ENCODE results near the gene ADGRA3.

The ADGRA3 gene

DNA sequence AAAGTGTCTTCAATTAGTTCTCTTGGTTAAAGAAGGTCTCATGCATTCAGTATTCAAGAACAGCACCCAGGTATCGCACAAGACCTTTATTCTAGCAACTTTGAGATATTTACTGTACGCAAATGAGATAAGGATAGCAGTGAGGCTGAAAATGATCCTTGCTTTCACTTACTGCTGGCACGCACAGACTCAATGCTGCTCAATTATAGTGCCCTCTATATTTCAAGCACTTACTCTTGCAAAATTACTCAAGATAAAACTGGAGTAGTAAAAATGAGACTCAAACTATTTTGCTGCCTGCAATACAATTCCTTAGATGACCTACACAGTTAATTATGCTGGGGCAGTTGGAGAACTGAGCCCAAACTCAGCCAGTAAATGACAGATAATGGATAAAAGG lies 60.9 kb downstream of the ADGRA3 start:
- Histone ChIP-seq H3K4me3 (ENCODE audit: low read depth in 1 of 5, low read length in 5 of 5) (no peak overlapping the region), H3K36me3 (ENCODE audit: control insufficient read depth in 5 of 5, insufficient read depth in 5 of 5, low read length in 5 of 5) (peaks cover 0 to 3% (median 0%) of the 10 kb centered on the region in 5 donors), H3K9ac (ENCODE audit: low read length in 5 of 5) (no peak overlapping the region), H3K9me3 (ENCODE audit: control insufficient read depth in 5 of 5, low read length in 5 of 5) (no peaks in the 10 kb centered on the region), H3K4me1 (ENCODE audit: control insufficient read depth in 5 of 5, insufficient read depth in 5 of 5, low read length in 5 of 5) (peaks cover 0 to 19% (median 0%) of the 10 kb centered on the region in 5 donors), H3K27me3 (ENCODE audit: control insufficient read depth in 5 of 5, insufficient read depth in 4 of 5, low read length in 5 of 5) (no peaks in the 10 kb centered on the region), H3K27ac (ENCODE audit: low read depth, low read length) (no peak overlapping the region)

DNA sequence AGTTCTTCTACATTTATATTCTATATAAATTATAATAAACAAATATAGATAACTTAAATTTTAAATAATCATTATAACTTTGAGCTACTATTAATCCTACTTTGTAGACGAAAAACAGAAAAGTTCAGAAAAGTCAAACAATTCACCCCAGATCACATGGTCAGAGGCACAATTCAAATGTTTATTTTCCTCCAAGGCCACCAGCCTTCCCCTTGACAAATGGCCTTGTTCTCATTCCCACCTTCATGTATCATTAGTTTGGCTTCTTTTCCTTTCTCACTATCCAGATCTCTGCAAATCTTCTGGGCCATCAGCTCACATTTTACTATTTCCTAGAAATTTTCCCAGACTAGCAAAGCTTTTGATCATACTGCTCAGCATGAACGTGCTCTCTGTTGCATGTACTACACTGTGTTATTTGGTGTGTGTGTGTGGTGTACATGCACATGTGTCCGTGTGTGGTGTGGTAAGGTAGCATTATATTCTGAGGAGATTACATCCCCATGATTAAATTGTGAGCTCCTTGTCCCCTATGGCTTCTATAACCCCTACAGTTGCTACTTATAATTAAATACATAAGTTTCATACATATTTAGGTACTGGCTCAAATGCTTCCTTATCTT lies 61.5 kb downstream of the ADGRA3 start:
- H3K36me3 ChIP-seq (ENCODE audit: control insufficient read depth in 5 of 5, insufficient read depth in 5 of 5, low read length in 5 of 5): peaks cover 0 to 3% (median 0%) of the 10 kb centered on the region in 5 donors
- no peaks in the 10 kb centered on the region for H3K9me3 ChIP-seq (ENCODE audit: control insufficient read depth in 5 of 5, low read length in 5 of 5)
- H3K27me3 ChIP-seq (ENCODE audit: control insufficient read depth in 5 of 5, insufficient read depth in 4 of 5, low read length in 5 of 5): no peaks in the 10 kb centered on the region
- peaks cover 0 to 19% (median 0%) of the 10 kb centered on the region in 5 donors for H3K4me1 ChIP-seq (ENCODE audit: control insufficient read depth in 5 of 5, insufficient read depth in 5 of 5, low read length in 5 of 5)
- H3K4me3 ChIP-seq (ENCODE audit: low read depth in 1 of 5, low read length in 5 of 5): no peak overlapping the region
- H3K9ac ChIP-seq (ENCODE audit: low read length in 5 of 5): no peak overlapping the region
- no peak overlapping the region for H3K27ac ChIP-seq (ENCODE audit: low read depth, low read length)

DNA sequence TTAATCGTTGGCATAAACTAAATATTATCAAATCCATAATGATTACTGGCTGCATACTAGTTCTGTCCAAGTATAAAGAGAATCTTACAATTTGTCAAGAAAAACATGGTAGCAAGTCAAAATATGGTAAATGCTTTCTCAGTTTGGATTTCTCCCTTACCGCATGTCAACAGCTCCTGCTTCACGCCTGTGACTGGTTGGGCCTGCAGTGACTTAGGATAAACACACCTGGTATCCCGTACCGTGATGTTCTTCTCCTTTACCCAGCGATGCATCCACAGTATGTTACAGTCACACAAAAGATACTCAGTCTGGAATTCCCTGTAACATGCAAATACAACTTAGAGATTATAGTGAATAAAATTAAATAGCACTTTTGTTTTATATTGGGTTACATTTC lies 71.1 kb downstream of the ADGRA3 start:
- Histone ChIP-seq H3K27me3 (ENCODE audit: control insufficient read depth in 5 of 5, insufficient read depth in 4 of 5, low read length in 5 of 5) (no peaks in the 10 kb centered on the region), H3K4me3 (ENCODE audit: low read depth in 1 of 5, low read length in 5 of 5) (no peak overlapping the region), H3K9me3 (ENCODE audit: control insufficient read depth in 5 of 5, low read length in 5 of 5) (no peaks in the 10 kb centered on the region), H3K27ac (ENCODE audit: low read depth, low read length) (no peak overlapping the region), H3K36me3 (ENCODE audit: control insufficient read depth in 5 of 5, insufficient read depth in 5 of 5, low read length in 5 of 5) (peaks cover 4 to 15% (median 11%) of the 10 kb centered on the region in 5 donors), H3K9ac (ENCODE audit: low read length in 5 of 5) (no peak overlapping the region), H3K4me1 (ENCODE audit: control insufficient read depth in 5 of 5, insufficient read depth in 5 of 5, low read length in 5 of 5) (no peaks in the 10 kb centered on the region)

DNA sequence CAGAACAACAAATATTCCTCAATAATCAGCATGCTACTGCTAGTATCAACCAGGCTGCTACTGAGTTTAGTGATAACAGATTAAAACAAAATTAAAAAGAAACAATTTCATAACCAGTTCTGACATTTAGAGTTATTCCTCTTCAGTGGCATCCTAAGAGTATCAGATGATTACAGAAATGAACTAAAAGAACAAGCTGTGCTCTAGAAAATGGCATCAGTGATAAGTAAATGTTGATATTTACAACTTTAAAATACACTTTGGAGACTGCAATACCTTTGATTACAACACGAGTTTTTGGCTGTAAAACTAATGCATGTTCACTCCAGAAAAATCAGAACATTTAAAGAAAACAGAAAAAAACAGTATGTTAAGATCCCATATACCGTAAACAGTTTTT lies 72.9 kb downstream of the ADGRA3 start:
- no peaks in the 10 kb centered on the region for H3K4me1 ChIP-seq (ENCODE audit: control insufficient read depth in 5 of 5, insufficient read depth in 5 of 5, low read length in 5 of 5)
- H3K9me3 ChIP-seq (ENCODE audit: control insufficient read depth in 5 of 5, low read length in 5 of 5): no peaks in the 10 kb centered on the region
- H3K36me3 ChIP-seq (ENCODE audit: control insufficient read depth in 5 of 5, insufficient read depth in 5 of 5, low read length in 5 of 5): peaks cover 1 to 15% (median 9%) of the 10 kb centered on the region in 5 donors
- H3K9ac ChIP-seq (ENCODE audit: low read length in 5 of 5): no peak overlapping the region
- no peak overlapping the region for H3K27ac ChIP-seq (ENCODE audit: low read depth, low read length)
- no peaks in the 10 kb centered on the region for H3K27me3 ChIP-seq (ENCODE audit: control insufficient read depth in 5 of 5, insufficient read depth in 4 of 5, low read length in 5 of 5)
- no peak overlapping the region for H3K4me3 ChIP-seq (ENCODE audit: low read depth in 1 of 5, low read length in 5 of 5)

DNA sequence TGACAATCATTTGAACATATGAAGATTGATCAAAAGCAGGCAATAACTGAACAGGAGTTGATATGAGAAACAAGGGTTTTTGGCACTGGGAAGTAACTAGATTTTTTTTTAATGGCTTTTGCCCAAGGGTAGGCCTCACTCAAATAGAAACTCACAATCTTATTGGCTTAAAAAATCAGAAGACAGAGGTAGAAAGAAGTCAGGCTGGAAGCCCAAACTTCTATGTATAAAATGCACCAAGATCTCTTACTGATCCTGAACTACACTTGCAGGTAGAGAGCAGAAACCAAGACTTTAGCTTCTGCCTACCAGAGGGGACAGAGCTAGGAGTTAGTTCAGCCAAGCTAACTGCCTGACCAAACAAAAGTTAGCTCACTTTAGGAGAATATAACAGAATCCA lies 74.9 kb downstream of the ADGRA3 start:
- H3K9me3 ChIP-seq (ENCODE audit: control insufficient read depth in 5 of 5, low read length in 5 of 5): no peaks in the 10 kb centered on the region
- peaks cover 0 to 16% (median 9%) of the 10 kb centered on the region in 5 donors for H3K36me3 ChIP-seq (ENCODE audit: control insufficient read depth in 5 of 5, insufficient read depth in 5 of 5, low read length in 5 of 5)
- no peaks in the 10 kb centered on the region for H3K27me3 ChIP-seq (ENCODE audit: control insufficient read depth in 5 of 5, insufficient read depth in 4 of 5, low read length in 5 of 5)
- H3K4me3 ChIP-seq (ENCODE audit: low read depth in 1 of 5, low read length in 5 of 5): no peak overlapping the region
- H3K4me1 ChIP-seq (ENCODE audit: control insufficient read depth in 5 of 5, insufficient read depth in 5 of 5, low read length in 5 of 5): no peaks in the 10 kb centered on the region
- H3K9ac ChIP-seq (ENCODE audit: low read length in 5 of 5): no peak overlapping the region
- H3K27ac ChIP-seq (ENCODE audit: low read depth, low read length): no peak overlapping the region

DNA sequence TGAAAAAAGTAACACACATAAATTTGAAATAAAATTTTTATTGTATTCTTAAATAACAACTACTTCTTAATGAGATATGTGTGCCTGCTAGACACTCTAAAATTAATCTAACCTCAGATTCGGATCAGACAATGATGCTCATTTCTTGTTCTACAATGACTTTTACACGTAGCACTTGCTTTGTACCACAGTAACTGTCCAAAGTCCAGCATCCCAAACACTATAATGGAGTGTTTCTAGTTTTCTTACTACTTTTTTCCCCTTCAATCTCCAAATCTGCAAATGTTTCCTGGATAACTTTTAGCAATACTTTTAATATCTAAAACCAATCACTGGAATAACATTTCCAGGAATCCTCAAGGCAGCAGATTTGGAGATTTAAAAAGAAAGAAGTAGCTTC lies 75.9 kb downstream of the ADGRA3 start:
- no peaks in the 10 kb centered on the region for H3K4me1 ChIP-seq (ENCODE audit: control insufficient read depth in 5 of 5, insufficient read depth in 5 of 5, low read length in 5 of 5)
- H3K9ac ChIP-seq (ENCODE audit: low read length in 5 of 5): no peak overlapping the region
- H3K9me3 ChIP-seq (ENCODE audit: control insufficient read depth in 5 of 5, low read length in 5 of 5): no peaks in the 10 kb centered on the region
- H3K27me3 ChIP-seq (ENCODE audit: control insufficient read depth in 5 of 5, insufficient read depth in 4 of 5, low read length in 5 of 5): no peaks in the 10 kb centered on the region
- no peak overlapping the region for H3K27ac ChIP-seq (ENCODE audit: low read depth, low read length)
- peaks cover 2 to 23% (median 9%) of the 10 kb centered on the region in 5 donors for H3K36me3 ChIP-seq (ENCODE audit: control insufficient read depth in 5 of 5, insufficient read depth in 5 of 5, low read length in 5 of 5)
- no peak overlapping the region for H3K4me3 ChIP-seq (ENCODE audit: low read depth in 1 of 5, low read length in 5 of 5)

DNA sequence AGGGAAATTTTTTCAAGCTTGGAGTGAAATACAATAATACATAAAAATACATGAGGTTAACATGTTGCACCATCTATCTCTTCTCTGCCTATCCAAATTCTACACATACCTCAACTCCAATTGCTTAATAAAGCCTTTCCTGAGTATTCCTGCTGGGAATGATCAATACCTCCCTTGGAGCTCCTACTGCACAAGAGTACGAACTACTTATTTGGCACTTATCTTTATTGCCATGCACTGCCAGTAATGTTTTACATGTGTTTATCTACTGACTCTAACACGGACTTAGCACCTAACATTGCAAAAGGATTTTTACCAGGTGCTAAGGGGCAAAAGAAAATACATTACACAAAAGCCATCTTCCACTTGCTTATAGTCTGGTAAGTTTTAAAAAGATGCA lies 80.2 kb downstream of the ADGRA3 start:
- Histone ChIP-seq H3K4me1 (ENCODE audit: control insufficient read depth in 5 of 5, insufficient read depth in 5 of 5, low read length in 5 of 5) (no peaks in the 10 kb centered on the region), H3K27me3 (ENCODE audit: control insufficient read depth in 5 of 5, insufficient read depth in 4 of 5, low read length in 5 of 5) (no peaks in the 10 kb centered on the region), H3K9me3 (ENCODE audit: control insufficient read depth in 5 of 5, low read length in 5 of 5) (no peaks in the 10 kb centered on the region), H3K36me3 (ENCODE audit: control insufficient read depth in 5 of 5, insufficient read depth in 5 of 5, low read length in 5 of 5) (peaks cover 0 to 8% (median 2%) of the 10 kb centered on the region in 5 donors), H3K27ac (ENCODE audit: low read depth, low read length) (no peak overlapping the region), H3K4me3 (ENCODE audit: low read depth in 1 of 5, low read length in 5 of 5) (no peak overlapping the region), H3K9ac (ENCODE audit: low read length in 5 of 5) (no peak overlapping the region)

DNA sequence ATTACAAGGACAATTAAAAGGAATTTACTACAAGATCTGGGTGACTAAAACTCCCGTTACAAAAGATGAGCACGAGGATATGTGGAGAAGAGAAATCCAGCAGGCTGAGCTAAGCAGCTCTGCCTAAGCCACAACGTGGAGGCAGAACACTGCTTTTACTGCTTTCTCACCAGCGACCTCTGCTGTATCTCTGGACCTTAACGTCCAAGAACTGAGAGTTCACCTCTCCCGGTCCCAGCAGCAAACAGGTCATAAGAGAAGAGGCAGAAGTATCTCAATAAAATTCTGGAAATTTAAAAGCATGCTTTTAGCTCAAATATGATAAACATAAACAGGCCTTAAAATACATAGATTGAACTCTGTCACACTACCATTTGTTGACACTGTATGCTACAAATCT lies 81.0 kb downstream of the ADGRA3 start:
- H3K4me3 ChIP-seq (ENCODE audit: low read depth in 1 of 5, low read length in 5 of 5): no peak overlapping the region
- no peaks in the 10 kb centered on the region for H3K27me3 ChIP-seq (ENCODE audit: control insufficient read depth in 5 of 5, insufficient read depth in 4 of 5, low read length in 5 of 5)
- H3K27ac ChIP-seq (ENCODE audit: low read depth, low read length): no peak overlapping the region
- H3K9ac ChIP-seq (ENCODE audit: low read length in 5 of 5): no peak overlapping the region
- no peaks in the 10 kb centered on the region for H3K9me3 ChIP-seq (ENCODE audit: control insufficient read depth in 5 of 5, low read length in 5 of 5)
- H3K4me1 ChIP-seq (ENCODE audit: control insufficient read depth in 5 of 5, insufficient read depth in 5 of 5, low read length in 5 of 5): no peaks in the 10 kb centered on the region
- H3K36me3 ChIP-seq (ENCODE audit: control insufficient read depth in 5 of 5, insufficient read depth in 5 of 5, low read length in 5 of 5): peaks cover 0 to 8% (median 2%) of the 10 kb centered on the region in 5 donors

DNA sequence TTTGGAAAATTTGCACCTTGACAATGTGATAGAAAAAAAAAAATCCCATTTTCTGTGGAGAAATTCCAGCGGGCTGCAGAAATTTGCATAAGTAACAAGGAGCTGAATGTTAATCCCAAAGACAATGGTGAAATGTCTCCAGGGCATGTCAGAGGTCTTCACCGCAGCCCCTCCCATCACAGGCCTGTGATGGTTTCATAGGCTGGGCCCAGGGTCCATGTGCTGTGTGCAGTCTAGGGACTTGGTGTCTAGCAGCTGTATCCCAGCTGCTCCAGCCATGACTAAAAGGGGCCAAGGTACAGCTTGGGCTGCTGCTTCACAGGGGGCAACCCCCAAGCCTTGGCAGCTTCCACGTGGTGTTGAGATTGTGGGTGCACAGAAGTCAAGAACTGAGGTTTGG lies 85.2 kb downstream of the ADGRA3 start:
- Histone ChIP-seq H3K27me3 (ENCODE audit: control insufficient read depth in 5 of 5, insufficient read depth in 4 of 5, low read length in 5 of 5) (no peaks in the 10 kb centered on the region), H3K4me3 (ENCODE audit: low read depth in 1 of 5, low read length in 5 of 5) (no peak overlapping the region), H3K36me3 (ENCODE audit: control insufficient read depth in 5 of 5, insufficient read depth in 5 of 5, low read length in 5 of 5) (peaks cover 0 to 10% (median under 1%) of the 10 kb centered on the region in 5 donors), H3K9me3 (ENCODE audit: control insufficient read depth in 5 of 5, low read length in 5 of 5) (no peaks in the 10 kb centered on the region), H3K27ac (ENCODE audit: low read depth, low read length) (no peak overlapping the region), H3K9ac (ENCODE audit: low read length in 5 of 5) (no peak overlapping the region), H3K4me1 (ENCODE audit: control insufficient read depth in 5 of 5, insufficient read depth in 5 of 5, low read length in 5 of 5) (no peaks in the 10 kb centered on the region)

DNA sequence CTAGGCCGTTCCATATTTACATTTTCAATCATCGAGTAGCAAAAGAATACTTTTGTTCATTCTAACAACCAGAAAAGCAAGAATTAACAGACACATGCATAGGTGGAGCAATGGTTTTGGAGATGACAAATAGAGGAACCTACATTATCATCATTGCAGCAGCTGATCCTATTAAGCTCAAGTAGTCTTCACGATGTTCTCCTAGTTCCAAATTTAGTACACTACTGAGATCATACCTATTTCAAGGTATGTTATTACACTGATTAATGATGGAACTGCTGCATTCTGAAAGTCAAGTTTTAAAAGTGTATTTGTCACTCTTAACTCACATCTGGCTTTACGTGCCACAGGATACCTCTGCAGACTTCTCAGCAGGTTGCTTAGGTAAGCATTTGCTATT lies 87.4 kb downstream of the ADGRA3 start:
- Histone ChIP-seq H3K4me3 (ENCODE audit: low read depth in 1 of 5, low read length in 5 of 5) (no peak overlapping the region), H3K36me3 (ENCODE audit: control insufficient read depth in 5 of 5, insufficient read depth in 5 of 5, low read length in 5 of 5) (peaks cover 0 to 10% (median 2%) of the 10 kb centered on the region in 5 donors), H3K4me1 (ENCODE audit: control insufficient read depth in 5 of 5, insufficient read depth in 5 of 5, low read length in 5 of 5) (no peaks in the 10 kb centered on the region), H3K27ac (ENCODE audit: low read depth, low read length) (no peak overlapping the region), H3K27me3 (ENCODE audit: control insufficient read depth in 5 of 5, insufficient read depth in 4 of 5, low read length in 5 of 5) (no peaks in the 10 kb centered on the region), H3K9me3 (ENCODE audit: control insufficient read depth in 5 of 5, low read length in 5 of 5) (no peaks in the 10 kb centered on the region), H3K9ac (ENCODE audit: low read length in 5 of 5) (no peak overlapping the region)

All from subcutaneous abdominal adipose tissue (tissue), 5 donors.